Natural killer cell (primary cell): ENCODE results near the gene TPX2. TPM values are rescaled to one million over a fixed set of nuclear protein-coding genes. Genes with fewer than 3 reads are reported as not detected.
"Not testable (repeated sequence)": the region's sequence is repeated elsewhere in the genome, so short reads cannot be mapped to it uniquely, and the experiment has no call there.

ENCODE experiments used
- ATAC-seq, 3 donors: fragments of 150-1000 bp in 2 of 3; fragments of 200-7000 bp in 1 of 3; cut with Tn5 transposase; 1 replicate in 1 of 3; 2 replicates in 2 of 3; pipeline ENCODE4 v1.10.0; 2021; ENCODE audit warnings: mild to moderate bottlenecking in 2 of 3, moderate library complexity in 2 of 3
- DNase-seq, 2 donors: peaks; one replicate each; pipeline versions ENCODE4 v3.0.0 to v3.0.0-alpha.2; 2013 to 2021; ENCODE audit warnings: mixed read lengths in 1 of 2
- H3K27ac ChIP-seq: one replicate; pipeline ENCODE4 v1.5.1; 2013; ENCODE audit warnings: mild to moderate bottlenecking, low read length
- H3K27me3 ChIP-seq: one replicate; pipeline ENCODE4 v1.6.1; 2013; ENCODE audit warnings: low read length; ENCODE audit not compliant: control insufficient read depth, insufficient read depth
- H3K36me3 ChIP-seq: one replicate; pipeline ENCODE4 v1.6.1; 2013; ENCODE audit warnings: low read length; ENCODE audit not compliant: control insufficient read depth, insufficient read depth
- H3K4me1 ChIP-seq: one replicate; pipeline ENCODE4 v1.6.1; 2013; ENCODE audit warnings: low read length; ENCODE audit not compliant: control insufficient read depth, insufficient read depth
- H3K4me3 ChIP-seq: one replicate; pipeline ENCODE4 v1.5.1; 2013; ENCODE audit warnings: low read length
- H3K9me3 ChIP-seq: one replicate; pipeline ENCODE4 v1.6.1; 2013; ENCODE audit warnings: low read length; ENCODE audit not compliant: control insufficient read depth, insufficient read depth
- H3K27ac Mint-ChIP-seq, 2 donors: one replicate each; pipeline ENCODE4 v1.8.0; 2022; ENCODE audit warnings: mild to moderate bottlenecking in 2 of 2, mixed read lengths in 2 of 2, moderate library complexity in 1 of 2
- H3K27me3 Mint-ChIP-seq, 2 donors: one replicate each; pipeline ENCODE4 v1.8.0; 2022; ENCODE audit warnings: low read depth in 2 of 2, mixed read lengths in 2 of 2
- H3K36me3 Mint-ChIP-seq: one replicate; pipeline ENCODE4 v1.8.0; 2022; ENCODE audit warnings: mixed read lengths
- H3K4me1 Mint-ChIP-seq, 2 donors: one replicate each; pipeline ENCODE4 v1.8.0; 2022; ENCODE audit warnings: mixed read lengths in 2 of 2
- H3K4me3 Mint-ChIP-seq: one replicate; pipeline ENCODE4 v1.8.0; 2022; ENCODE audit warnings: mild to moderate bottlenecking, moderate library complexity, mixed read lengths
- H3K9me3 Mint-ChIP-seq, 2 donors: one replicate each; pipeline ENCODE4 v1.8.0; 2022; ENCODE audit warnings: mixed read lengths in 2 of 2
- CTCF ChIP-seq: fragments of 200-600 bp; IDR thresholded peaks from one replicate; pipeline ENCODE4 v1.8.0; 2022; ENCODE audit warnings: antibody characterized with exemption
- WGBS: methylation state at CpG from one replicate; pipeline ENCODE4 v1.1.7; 2013; ENCODE audit warnings: missing lambda C conversion rate; ENCODE audit not compliant: insufficient coverage; 5-methylcytosine and 5-hydroxymethylcytosine counted together
- intact Hi-C: fragments of 100-400 bp; cut with micrococcal nuclease; formaldehyde crosslinking; loops from one replicate; pipeline ENCODE4 v1.14.2; 2022
- total RNA-seq, 4 donors: library from RNA; stranded (reverse); fragments of 120-200 nt in 1 of 4; gene quantifications; one replicate each; pipeline versions ENCODE4 v1.2.3 to v1.2.4, GENCODE V29; 2013 to 2022

Gene TPX2
- total RNA-seq, 3 donors from 2014 or later (not counting 1 experiment from before 2014, with no cell fraction given) = 2.2 to 4.2 (median 2.2) TPM

- DNase-seq (no peak), ATAC-seq (no peak)
- Mint-ChIP-seq H3K9me3 (no peaks in the 10 kb centered on the region), H3K4me1 (no peaks in the 10 kb centered on the region), H3K27me3 (no peaks in the 10 kb centered on the region), H3K4me3 (no peak overlapping the region), H3K27ac (no peak overlapping the region), H3K36me3 (no peaks in the 10 kb centered on the region)
- Histone ChIP-seq H3K9me3 (no peaks in the 10 kb centered on the region), H3K27ac (no peak overlapping the region), H3K36me3 (no peaks in the 10 kb centered on the region), H3K4me1 (no peaks in the 10 kb centered on the region), H3K27me3 (no peaks in the 10 kb centered on the region), H3K4me3 (no peak overlapping the region)
- intact Hi-C loops = no loop called here
- TF ChIP-seq CTCF = no peak
- 50% methylated on average over 1 of the region's 1 CpG for WGBS
Measured at GRCh38 chr20:31746068-31746878, 7.2 kb downstream of the TPX2 start.

DNA sequence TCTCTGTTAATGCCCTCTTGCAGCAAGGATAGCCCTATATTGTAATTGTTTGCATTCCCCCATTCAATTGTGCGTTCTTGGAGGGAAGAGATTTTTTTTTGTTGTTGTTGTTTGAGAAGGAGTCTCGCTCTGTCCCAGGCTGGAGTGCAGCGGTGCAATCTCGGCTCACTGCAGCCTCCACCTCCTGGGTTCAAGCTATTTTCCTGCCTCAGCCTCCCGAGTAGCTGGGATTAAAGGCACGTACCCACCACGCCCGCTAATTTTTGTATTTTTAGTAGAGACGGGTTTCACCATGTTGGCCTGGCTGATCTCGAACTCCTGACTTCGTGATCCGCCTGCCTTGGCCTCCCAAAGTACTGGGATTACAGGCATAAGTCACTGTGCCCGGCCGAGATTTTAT, 7.9 kb downstream of the TPX2 start:
- H3K27me3 Mint-ChIP-seq, intact Hi-C loops, H3K9me3 Mint-ChIP-seq, DNase-seq, H3K4me1 ChIP-seq, H3K27ac ChIP-seq, H3K36me3 ChIP-seq, H3K27me3 ChIP-seq, H3K4me3 ChIP-seq, H3K27ac Mint-ChIP-seq, ATAC-seq, H3K4me3 Mint-ChIP-seq, H3K9me3 ChIP-seq, H3K36me3 Mint-ChIP-seq, H3K4me1 Mint-ChIP-seq: not testable (repeated sequence)
- 98% methylated on average over 14 of the region's 14 CpGs for WGBS

DNA sequence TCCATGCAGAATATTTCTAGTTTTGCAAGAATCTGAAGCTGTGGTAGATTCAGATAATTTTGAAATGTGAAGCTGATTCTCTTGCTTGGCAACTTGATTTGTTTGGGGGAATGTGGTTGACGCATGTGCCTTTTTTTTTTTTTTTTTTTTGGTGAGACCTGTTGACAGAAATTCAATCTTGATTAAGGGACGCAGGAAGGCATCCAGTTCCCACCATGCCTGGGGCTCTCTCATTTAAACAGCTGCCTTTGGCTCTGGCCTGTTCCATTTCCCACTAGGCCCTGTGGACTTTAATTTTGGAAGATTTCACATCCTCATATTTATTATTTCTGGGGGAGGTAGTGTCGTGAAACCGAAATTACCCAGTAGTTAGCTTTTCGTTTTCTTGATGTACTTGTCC, 8.6 kb downstream of the TPX2 start:
- Mint-ChIP-seq H3K9me3 (no peaks in the 10 kb centered on the region), H3K27me3 (no peaks in the 10 kb centered on the region), H3K36me3 (no peaks in the 10 kb centered on the region), H3K4me1 (no peaks in the 10 kb centered on the region), H3K27ac (no peak overlapping the region), H3K4me3 (no peak overlapping the region)
- no peak for DNase-seq
- 74% methylated on average over 2 of the region's 5 CpGs for WGBS
- intact Hi-C loops = no loop called here
- Histone ChIP-seq H3K9me3 (no peaks in the 10 kb centered on the region), H3K27ac (no peak overlapping the region), H3K27me3 (no peaks in the 10 kb centered on the region), H3K4me3 (no peak overlapping the region), H3K4me1 (no peaks in the 10 kb centered on the region), H3K36me3 (no peaks in the 10 kb centered on the region)
- no peak for TF ChIP-seq CTCF
- ATAC-seq = no peak

DNA sequence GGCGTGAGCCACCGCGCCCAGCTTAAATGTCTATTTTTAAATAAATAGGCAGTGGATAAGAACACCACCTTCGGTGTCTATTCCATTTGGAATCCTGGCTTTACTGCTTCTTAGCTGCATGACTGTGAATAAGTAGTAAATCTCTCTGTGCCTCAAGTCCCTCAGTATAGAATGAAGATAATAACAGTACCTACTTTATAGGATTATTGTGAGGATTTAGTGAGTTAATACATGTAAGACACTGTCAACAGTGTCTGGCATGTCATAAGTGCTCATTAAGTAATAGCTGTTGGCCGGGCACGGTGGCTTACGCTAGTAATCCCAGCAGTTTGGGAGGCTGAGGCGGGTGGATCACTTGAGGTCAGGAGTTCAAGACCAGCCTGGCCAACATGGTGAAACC, 10.1 kb downstream of the TPX2 start:
- no peaks in the 10 kb centered on the region for H3K36me3 ChIP-seq
- Mint-ChIP-seq H3K36me3 (no peaks in the 10 kb centered on the region), H3K4me3 (no peak overlapping the region), H3K27ac (no peak overlapping the region), H3K27me3 (no peaks in the 10 kb centered on the region), H3K4me1 (no peaks in the 10 kb centered on the region), H3K9me3 (no peaks in the 10 kb centered on the region)
- no peak for ATAC-seq
- H3K4me3 ChIP-seq = no peak overlapping the region
- H3K27ac ChIP-seq = no peak overlapping the region
- no peaks in the 10 kb centered on the region for H3K9me3 ChIP-seq
- no peak for TF ChIP-seq CTCF
- intact Hi-C loops = no loop called here
- 98% methylated on average over 8 of the region's 8 CpGs for WGBS
- DNase-seq = no peak
- H3K4me1 ChIP-seq = no peaks in the 10 kb centered on the region
- H3K27me3 ChIP-seq = no peaks in the 10 kb centered on the region
